HEK293 (cell line): ENCODE data around the gene ELAVL4.

Experiments used
- PRDM1 ChIP-seq: fragments of 450-650 bp; formaldehyde crosslinking; IDR thresholded peaks from 2 replicates; pipeline ENCODE4; 2016; ENCODE audit warnings: missing biosample characterization, missing genetic modification characterization
- ZBTB8A ChIP-seq: fragments of 450-650 bp; formaldehyde crosslinking; IDR thresholded peaks from 2 replicates; pipeline ENCODE4 v1.5.1; 2016; ENCODE audit warnings: missing biosample characterization, missing genetic modification characterization
- ZNF121 ChIP-seq: fragments of 450-650 bp; formaldehyde crosslinking; IDR thresholded peaks from 2 replicates; pipeline ENCODE4 v1.5.1; 2016; ENCODE audit warnings: missing biosample characterization, missing genetic modification characterization
- ZNF266 ChIP-seq: fragments of 450-650 bp; formaldehyde crosslinking; IDR thresholded peaks from 2 replicates; pipeline ENCODE4 v1.5.1; 2016; ENCODE audit warnings: missing biosample characterization, missing genetic modification characterization, low read depth
- ZNF341 ChIP-seq: fragments of 450-650 bp; formaldehyde crosslinking; IDR thresholded peaks from 2 replicates; pipeline ENCODE4; 2016; ENCODE audit warnings: low read depth, missing biosample characterization, missing genetic modification characterization
- ZNF501 ChIP-seq: fragments of 450-650 bp; formaldehyde crosslinking; IDR thresholded peaks from 2 replicates; pipeline ENCODE4 v1.5.1; 2016; ENCODE audit warnings: missing biosample characterization, missing genetic modification characterization
- TF ChIP-seq, protein P1 (sequence below): sonication (generic); formaldehyde crosslinking; IDR thresholded peaks from 2 replicates; pipeline ENCODE4 v1.8.1; 2022; ENCODE audit warnings: mild to moderate bottlenecking, moderate library complexity, missing genetic modification reagents

DNA sequence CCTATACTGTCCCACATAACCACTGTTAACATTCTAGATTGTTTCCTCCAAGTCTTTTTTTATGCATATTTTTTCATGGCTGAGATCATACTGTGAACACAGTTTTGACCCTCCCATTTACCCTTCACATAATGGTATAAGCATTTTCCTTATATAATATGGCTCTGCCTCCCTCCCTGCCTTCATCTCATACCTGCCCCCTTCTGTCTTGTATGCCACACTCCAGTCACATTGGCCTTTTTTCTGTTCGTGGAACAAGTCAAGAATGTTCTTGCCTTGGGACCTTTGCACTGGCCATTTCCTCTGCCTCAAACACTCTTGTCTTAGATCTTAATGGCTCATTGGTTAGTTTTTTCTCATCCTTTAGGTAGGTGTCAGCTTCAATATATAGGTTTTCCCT lies 24.3 kb upstream of the ELAVL4 start:
- TF ChIP-seq ZNF266 (tag by site-specific recombination) (no peak), PRDM1 (no peak), ZNF341 (no peak), ZNF121 (no peak), ZNF501 (tag by site-specific recombination) (no peak), ZBTB8A (no peak)
- TF ChIP-seq, protein P1, sequence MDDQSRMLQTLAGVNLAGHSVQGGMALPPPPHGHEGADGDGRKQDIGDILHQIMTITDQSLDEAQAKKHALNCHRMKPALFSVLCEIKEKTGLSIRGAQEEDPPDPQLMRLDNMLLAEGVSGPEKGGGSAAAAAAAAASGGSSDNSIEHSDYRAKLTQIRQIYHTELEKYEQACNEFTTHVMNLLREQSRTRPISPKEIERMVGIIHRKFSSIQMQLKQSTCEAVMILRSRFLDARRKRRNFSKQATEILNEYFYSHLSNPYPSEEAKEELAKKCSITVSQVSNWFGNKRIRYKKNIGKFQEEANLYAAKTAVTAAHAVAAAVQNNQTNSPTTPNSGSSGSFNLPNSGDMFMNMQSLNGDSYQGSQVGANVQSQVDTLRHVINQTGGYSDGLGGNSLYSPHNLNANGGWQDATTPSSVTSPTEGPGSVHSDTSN, result no peak
